Thymus (tissue), 11 donors: Measurements from ENCODE around the gene UMAD1. TPM values are rescaled to one million over a fixed set of nuclear protein-coding genes. Genes with fewer than 3 reads are reported as not detected.
A peak's percentile ranks its signal among the peaks of the same experiment; 100 is the strongest.

ENCODE experiments used
- DNase-seq, 9 donors: peaks; one replicate each; pipeline ENCODE4 v3.0.0-alpha.2; 2013; ENCODE audit warnings: low spot score in 9 of 9, low read depth in 6 of 9, missing footprints in 1 of 9
- H3K27ac ChIP-seq, 2 donors: one replicate each; pipeline ENCODE4 v1.5.1; 2013; ENCODE audit warnings: control low read depth in 1 of 2, low read depth in 1 of 2, low read length in 1 of 2, mild to moderate bottlenecking in 1 of 2, moderate library complexity in 1 of 2
- H3K27me3 ChIP-seq, 2 donors: one replicate each; pipeline ENCODE4 v1.5.1; 2013; ENCODE audit warnings: low read length in 1 of 2; ENCODE audit not compliant: control insufficient read depth in 2 of 2, insufficient read depth in 1 of 2
- H3K36me3 ChIP-seq, 2 donors: one replicate each; pipeline ENCODE4 v1.5.1; 2013; ENCODE audit warnings: low read length in 1 of 2, mild to moderate bottlenecking in 1 of 2, moderate library complexity in 1 of 2; ENCODE audit not compliant: control insufficient read depth in 2 of 2, insufficient read depth in 2 of 2
- H3K4me1 ChIP-seq, 2 donors: one replicate each; pipeline ENCODE4 v1.5.1; 2013; ENCODE audit warnings: low read length in 2 of 2; ENCODE audit not compliant: control insufficient read depth in 2 of 2, insufficient read depth in 2 of 2
- H3K4me3 ChIP-seq, 2 donors: one replicate each; pipeline ENCODE4 v1.5.1; 2013; ENCODE audit warnings: low read length in 2 of 2, control low read depth in 1 of 2, mild to moderate bottlenecking in 1 of 2
- H3K9me3 ChIP-seq, 2 donors: one replicate each; pipeline ENCODE4 v1.5.1; 2013; ENCODE audit warnings: low read length in 1 of 2, mild to moderate bottlenecking in 1 of 2; ENCODE audit not compliant: control insufficient read depth in 2 of 2, insufficient read depth in 1 of 2
- WGBS: extraction: QIAGEN DNeasy Blood & Tissue Kit; methylation state at CpG from one replicate; pipeline ENCODE4 v1.1.7; 2013; 5-methylcytosine and 5-hydroxymethylcytosine counted together
- polyA plus RNA-seq: library from polyadenylated mRNA; stranded (reverse); fragments of 200-250 nt; gene quantifications from one replicate; pipeline ENCODE4 v1.2.3, GENCODE V29; 2013
- total RNA-seq: library from RNA; stranded (reverse); fragments of 120-200 nt; gene quantifications from one replicate; pipeline ENCODE4 v1.2.4, GENCODE V29; 2013
- donor health status: healthy.

UMAD1 gene
- total and polyA plus RNA-seq, 2 donors, result 15.7 to 21.9 TPM

GRCh38 chr7:7738622-7739021, 98.1 kb downstream of the UMAD1 start:
- peaks cover 9 to 10% of the 10 kb centered on the region in 2 donors for H3K4me1 ChIP-seq
- DNase-seq, result peak in 4 of 9 donors; percentile 33 to 65 (median 39)
- H3K27me3 ChIP-seq, result no peaks in the 10 kb centered on the region
- peak overlapping the region; percentile 47 to 50 for H3K27ac ChIP-seq
- H3K36me3 ChIP-seq, result no peaks in the 10 kb centered on the region
- H3K4me3 ChIP-seq, result no peak overlapping the region
- 61% methylated on average over 3 of the region's 3 CpGs for WGBS
- no peaks in the 10 kb centered on the region for H3K9me3 ChIP-seq

- no peaks in the 10 kb centered on the region for H3K36me3 ChIP-seq
- 52% methylated on average over 4 of the region's 4 CpGs for WGBS
- H3K9me3 ChIP-seq, result no peaks in the 10 kb centered on the region
- H3K27ac ChIP-seq, result peak overlapping the region in 1 of 2 donors; percentile 50
- H3K4me3 ChIP-seq, result no peak overlapping the region
- no peaks in the 10 kb centered on the region for H3K27me3 ChIP-seq
- H3K4me1 ChIP-seq, result peaks cover 9 to 10% of the 10 kb centered on the region in 2 donors
- peak in 1 of 9 donors; percentile 27 for DNase-seq
Measured at GRCh38 chr7:7739204-7740036, 98.9 kb downstream of the UMAD1 start.

- H3K36me3 ChIP-seq, result no peaks in the 10 kb centered on the region
- no peaks in the 10 kb centered on the region for H3K27me3 ChIP-seq
- peaks cover 9 to 10% of the 10 kb centered on the region in 2 donors for H3K4me1 ChIP-seq
- H3K27ac ChIP-seq, result peak overlapping the region in 1 of 2 donors; percentile 3
- H3K4me3 ChIP-seq, result no peak overlapping the region
- H3K9me3 ChIP-seq, result no peaks in the 10 kb centered on the region
- no peak for DNase-seq
- 96% methylated on average over 2 of the region's 2 CpGs for WGBS
Measured at GRCh38 chr7:7740037-7740355, 99.4 kb downstream of the UMAD1 start.

- no peak for DNase-seq
- Histone ChIP-seq H3K9me3 (no peaks in the 10 kb centered on the region), H3K4me3 (no peak overlapping the region), H3K27me3 (no peaks in the 10 kb centered on the region), H3K4me1 (peaks cover 4 to 8% of the 10 kb centered on the region in 2 donors), H3K36me3 (no peaks in the 10 kb centered on the region), H3K27ac (no peak overlapping the region)
- 98% methylated on average over 12 of the region's 12 CpGs for WGBS
Measured at GRCh38 chr7:7742223-7742622, 101.7 kb downstream of the UMAD1 start.

- WGBS, result 68% methylated on average over 4 of the region's 4 CpGs
- DNase-seq, result no peak
- Histone ChIP-seq H3K36me3 (no peaks in the 10 kb centered on the region), H3K4me3 (no peak overlapping the region), H3K27me3 (no peaks in the 10 kb centered on the region), H3K9me3 (no peaks in the 10 kb centered on the region), H3K27ac (no peak overlapping the region), H3K4me1 (no peaks in the 10 kb centered on the region)
Measured at GRCh38 chr7:7745258-7745657, 104.7 kb downstream of the UMAD1 start.

GRCh38 chr7:7745966-7746365, 105.4 kb downstream of the UMAD1 start:
- no peaks in the 10 kb centered on the region for H3K27me3 ChIP-seq
- no peaks in the 10 kb centered on the region for H3K9me3 ChIP-seq
- no peaks in the 10 kb centered on the region for H3K4me1 ChIP-seq
- H3K36me3 ChIP-seq, result no peaks in the 10 kb centered on the region
- 97% methylated on average over 4 of the region's 4 CpGs for WGBS
- DNase-seq, result no peak
- no peak overlapping the region for H3K4me3 ChIP-seq
- no peak overlapping the region for H3K27ac ChIP-seq

GRCh38 chr7:7746458-7746857, 105.9 kb downstream of the UMAD1 start:
- H3K27ac ChIP-seq, result no peak overlapping the region
- no peaks in the 10 kb centered on the region for H3K27me3 ChIP-seq
- H3K4me1 ChIP-seq, result no peaks in the 10 kb centered on the region
- DNase-seq, result no peak
- no peak overlapping the region for H3K4me3 ChIP-seq
- H3K9me3 ChIP-seq, result no peaks in the 10 kb centered on the region
- no peaks in the 10 kb centered on the region for H3K36me3 ChIP-seq
- WGBS, result 97% methylated on average over 4 of the region's 4 CpGs

GRCh38 chr7:7750571-7751242, 110.2 kb downstream of the UMAD1 start:
- WGBS, result 95% methylated on average over 2 of the region's 2 CpGs
- Histone ChIP-seq H3K9me3 (no peaks in the 10 kb centered on the region), H3K36me3 (no peaks in the 10 kb centered on the region), H3K4me1 (no peaks in the 10 kb centered on the region), H3K27ac (no peak overlapping the region), H3K27me3 (no peaks in the 10 kb centered on the region), H3K4me3 (no peak overlapping the region)
- DNase-seq, result no peak

- 94% methylated on average over 3 of the region's 3 CpGs for WGBS
- Histone ChIP-seq H3K4me1 (no peaks in the 10 kb centered on the region), H3K9me3 (no peaks in the 10 kb centered on the region), H3K36me3 (no peaks in the 10 kb centered on the region), H3K4me3 (no peak overlapping the region), H3K27me3 (no peaks in the 10 kb centered on the region), H3K27ac (no peak overlapping the region)
- no peak for DNase-seq
Measured at GRCh38 chr7:7751243-7752092, 110.9 kb downstream of the UMAD1 start.
